H1 (cell line): Measurements from ENCODE around the gene TIMM23. TPM values are rescaled to one million over a fixed set of nuclear protein-coding genes. Genes with fewer than 3 reads are reported as not detected.

ENCODE experiments used
- CTCF ChIA-PET: fragments of 300-600 bp; sonication (Branson Sonifier 250); formaldehyde crosslinking; loops from one replicate; lab custom pipeline; 2021; ENCODE audit not compliant: partially characterized antibody; lab: Charles Lee
- POLR2A ChIA-PET: fragments of 300-600 bp; sonication (Branson Sonifier 250); formaldehyde crosslinking; loops from one replicate; lab custom pipeline; 2021; ENCODE audit warnings: inconsistent platforms; ENCODE audit not compliant: partially characterized antibody; lab: Charles Lee
- DNase-seq, 2 experiments: peaks; one replicate each; pipeline versions ENCODE4 v3.0.0 to v3.0.0-alpha.2; 2010 to 2022; ENCODE audit warnings: low spot score in 2 of 2, low read depth in 1 of 2, mixed read lengths in 1 of 2
- FAIRE-seq: peaks from 2 replicates; lab custom pipeline; 2011; peaks lifted over from hg19 to GRCh38; lab: Jason Lieb, UNC
- H2AFZ ChIP-seq: 2 replicates; pipeline ENCODE4 v1.8.1; 2012; ENCODE audit warnings: low read length, inconsistent platforms
- H2AK5ac ChIP-seq: 2 replicates; pipeline ENCODE4 v1.6.1; 2013; ENCODE audit warnings: low read depth, low read length
- H2BK120ac ChIP-seq: replicated peaks from 2 replicates; pipeline ENCODE3; 2013; ENCODE audit warnings: low read depth, low read length, inconsistent platforms
- H2BK12ac ChIP-seq: 2 replicates; pipeline ENCODE4 v1.6.1; 2013; ENCODE audit warnings: low read depth, low read length
- H2BK15ac ChIP-seq: 2 replicates; pipeline ENCODE4 v1.6.1; 2013; ENCODE audit warnings: low read length
- H2BK20ac ChIP-seq: 2 replicates; pipeline ENCODE4 v1.6.1; 2013; ENCODE audit warnings: low read length
- H2BK5ac ChIP-seq: 2 replicates; pipeline ENCODE4 v1.6.1; 2013; ENCODE audit warnings: low read depth, low read length
- H3K14ac ChIP-seq: 2 replicates; pipeline ENCODE4 v1.6.1; 2013; ENCODE audit warnings: inconsistent platforms; ENCODE audit not compliant: insufficient read length
- H3K18ac ChIP-seq: 2 replicates; pipeline ENCODE4 v1.6.1; 2013; ENCODE audit warnings: low read length; ENCODE audit errors: extremely low read depth
- H3K23ac ChIP-seq: 2 replicates; pipeline ENCODE4 v1.6.1; 2013; ENCODE audit warnings: inconsistent platforms; ENCODE audit not compliant: insufficient read length
- H3K23me2 ChIP-seq: 2 replicates; pipeline ENCODE4 v1.6.1; 2013; ENCODE audit warnings: low read depth, low read length
- H3K27ac ChIP-seq: 2 replicates; pipeline ENCODE4 v1.6.1; 2011; ENCODE audit warnings: low read depth, low read length, inconsistent platforms
- H3K27me3 ChIP-seq, 4 experiments: replicated peaks in 1 of 4; 1 replicate in 1 of 4; 2 replicates in 3 of 4; pipeline versions ENCODE4 v1.6.1 to v1.8.1; 2011 to 2013; ENCODE audit warnings: low read length in 3 of 4, mild to moderate bottlenecking in 3 of 4, inconsistent platforms in 2 of 4, mixed read lengths in 2 of 4, moderate library complexity in 1 of 4; ENCODE audit not compliant: control insufficient read depth in 3 of 4, insufficient read depth in 3 of 4; ENCODE audit errors: extremely low read depth in 1 of 4
- H3K36me3 ChIP-seq, 4 experiments: 2 replicates each; pipeline versions ENCODE4 v1.6.1 to v1.8.1; 2011 to 2013; ENCODE audit warnings: mild to moderate bottlenecking in 4 of 4, low read length in 3 of 4, moderate library complexity in 2 of 4, control low read depth in 1 of 4, inconsistent platforms in 1 of 4; ENCODE audit not compliant: insufficient read depth in 4 of 4, control insufficient read depth in 2 of 4
- H3K4ac ChIP-seq: replicated peaks from 2 replicates; pipeline ENCODE3; 2013; ENCODE audit warnings: low read length, low read depth, mixed read lengths, inconsistent platforms; ENCODE audit not compliant: insufficient read length
- H3K4me1 ChIP-seq, 4 experiments: replicated peaks in 1 of 4; 1 replicate in 1 of 4; 2 replicates in 3 of 4; pipeline versions ENCODE4 v1.6.1 to v1.8.1; 2011 to 2013; ENCODE audit warnings: low read length in 3 of 4, inconsistent platforms in 2 of 4, mixed read lengths in 1 of 4; ENCODE audit not compliant: insufficient read depth in 4 of 4, control insufficient read depth in 3 of 4
- H3K4me2 ChIP-seq, 2 experiments: 2 replicates each; pipeline versions ENCODE4 v1.6.1 to v1.8.1; 2011 to 2013; ENCODE audit warnings: low read depth in 2 of 2, low read length in 2 of 2, control low read depth in 1 of 2, inconsistent platforms in 1 of 2, mild to moderate bottlenecking in 1 of 2; ENCODE audit not compliant: insufficient read depth in 1 of 2
- H3K4me3 ChIP-seq, 4 experiments: fragments of 200-600, 300-600 bp in 1 of 4; sonication (generic), shearing (Covaris generic), sonication (Bioruptor Twin) in 1 of 4; 2 replicates each; pipeline versions ENCODE4 v1.5.1 to v1.8.1; 2011 to 2016; ENCODE audit warnings: low read length in 4 of 4, low read depth in 3 of 4, control low read depth in 2 of 4, inconsistent platforms in 2 of 4, mild to moderate bottlenecking in 2 of 4, mixed read lengths in 1 of 4, moderate library complexity in 1 of 4; ENCODE audit not compliant: insufficient read depth in 2 of 4; ENCODE audit errors: extremely low read depth in 1 of 4
- H3K56ac ChIP-seq: replicated peaks from 2 replicates; pipeline ENCODE3; 2013; ENCODE audit warnings: low read depth, mild to moderate bottlenecking, mixed read lengths, low read length, inconsistent platforms; ENCODE audit not compliant: insufficient read length
- H3K79me1 ChIP-seq: 2 replicates; pipeline ENCODE4 v1.6.1; 2013; ENCODE audit warnings: low read depth, low read length, control low read depth
- H3K79me2 ChIP-seq, 2 experiments: 2 replicates each; pipeline versions ENCODE4 v1.6.1 to v1.8.1; 2012 to 2013; ENCODE audit warnings: low read length in 2 of 2, mild to moderate bottlenecking in 2 of 2, inconsistent platforms in 1 of 2; ENCODE audit not compliant: insufficient read depth in 2 of 2, control insufficient read depth in 1 of 2
- H3K9ac ChIP-seq, 4 experiments: replicated peaks in 1 of 4; 1 replicate in 1 of 4; 2 replicates in 3 of 4; pipeline versions ENCODE4 v1.6.1 to v1.8.1; 2011 to 2013; ENCODE audit warnings: low read depth in 3 of 4, low read length in 3 of 4, control low read depth in 2 of 4, mild to moderate bottlenecking in 2 of 4, moderate library complexity in 2 of 4, inconsistent platforms in 1 of 4; ENCODE audit errors: extremely low read depth in 1 of 4
- H3K9me3 ChIP-seq, 2 experiments: 2 replicates each; pipeline versions ENCODE4 v1.6.1 to v1.8.1; 2012 to 2013; ENCODE audit warnings: mild to moderate bottlenecking in 2 of 2, moderate library complexity in 2 of 2, control low read depth in 1 of 2, inconsistent platforms in 1 of 2, low read depth in 1 of 2, low read length in 1 of 2, mixed read lengths in 1 of 2; ENCODE audit not compliant: insufficient read depth in 2 of 2
- H4K20me1 ChIP-seq, 2 experiments: replicated peaks in 1 of 2; 2 replicates each; pipeline versions ENCODE3 to v1.8.1; 2011 to 2013; ENCODE audit warnings: inconsistent platforms in 2 of 2, low read length in 2 of 2, mild to moderate bottlenecking in 1 of 2; ENCODE audit not compliant: insufficient read depth in 2 of 2, control insufficient read depth in 1 of 2
- H4K5ac ChIP-seq: 2 replicates; pipeline ENCODE4 v1.6.1; 2013; ENCODE audit warnings: low read length, low read depth, mixed read lengths, inconsistent platforms; ENCODE audit not compliant: insufficient read length
- H4K8ac ChIP-seq: 2 replicates; pipeline ENCODE4 v1.8.0; 2013; ENCODE audit warnings: mild to moderate bottlenecking, moderate library complexity, low read length, inconsistent platforms; ENCODE audit not compliant: insufficient read depth; ENCODE audit errors: extremely low read depth
- H4K91ac ChIP-seq: replicated peaks from 2 replicates; pipeline ENCODE3; 2013; ENCODE audit warnings: low read length, mixed read lengths, inconsistent platforms; ENCODE audit not compliant: insufficient read length
- ATF3 ChIP-seq: IDR thresholded peaks from 2 replicates; pipeline ENCODE4 v1.6.1; 2011; ENCODE audit warnings: low read depth, mild to moderate bottlenecking, low read length; ENCODE audit not compliant: insufficient read depth
- BACH1 ChIP-seq: IDR thresholded peaks from 2 replicates; pipeline ENCODE4 v1.6.1; 2012; ENCODE audit warnings: low read length, improper control_type of control experiment
- BRCA1 ChIP-seq: IDR thresholded peaks from 2 replicates; pipeline ENCODE4 v1.6.1; 2012; ENCODE audit warnings: low read depth, low read length, improper control_type of control experiment
- HDAC2 ChIP-seq, 2 experiments: fragments of 300-600 bp in 1 of 2; sonication (generic) in 1 of 2; IDR thresholded peaks; 2 replicates each; pipeline ENCODE4 v1.6.1; 2011 to 2012; ENCODE audit warnings: low read depth in 2 of 2, low read length in 2 of 2, mild to moderate bottlenecking in 2 of 2, moderate library complexity in 2 of 2, borderline replicate concordance in 1 of 2, inconsistent platforms in 1 of 2
- HDAC6 ChIP-seq: IDR thresholded peaks from one replicate; pipeline ENCODE4 v1.7.1; 2012; ENCODE audit warnings: low read depth, mild to moderate bottlenecking, inconsistent platforms, low read length, moderate library complexity
- KDM1A ChIP-seq: fragments of 200-600, 300-600 bp; sonication (generic); IDR thresholded peaks from 2 replicates; pipeline ENCODE4 v1.7.1; 2016; ENCODE audit warnings: mild to moderate bottlenecking, low read length, borderline replicate concordance
- KDM4A ChIP-seq: IDR thresholded peaks from one replicate; pipeline ENCODE4 v1.7.1; 2012; ENCODE audit warnings: low read depth, mild to moderate bottlenecking, moderate library complexity, low read length, inconsistent platforms; ENCODE audit not compliant: severe bottlenecking
- PHF8 ChIP-seq: fragments of 200-600 bp; sonication (generic); conservative IDR thresholded peaks from 2 replicates; pipeline ENCODE4 v1.7.1; 2012; ENCODE audit warnings: low read depth, mild to moderate bottlenecking, inconsistent platforms, low read length, moderate library complexity
- POLR2A ChIP-seq, 2 experiments: IDR thresholded peaks; 1 replicate in 1 of 2; 2 replicates in 1 of 2; pipeline ENCODE4 v1.6.1; 2011; ENCODE audit warnings: low read depth in 2 of 2, low read length in 2 of 2, mild to moderate bottlenecking in 2 of 2; ENCODE audit errors: control extremely low read depth in 1 of 2
- RAD21 ChIP-seq, 2 experiments: IDR thresholded peaks in 1 of 2; conservative IDR thresholded peaks in 1 of 2; 2 replicates each; pipeline ENCODE4 v1.6.1; 2011; ENCODE audit warnings: low read depth in 2 of 2, low read length in 2 of 2, improper control_type of control experiment in 1 of 2, inconsistent platforms in 1 of 2, mild to moderate bottlenecking in 1 of 2, moderate library complexity in 1 of 2
- RFX5 ChIP-seq: IDR thresholded peaks from 2 replicates; pipeline ENCODE4 v1.6.1; 2011; ENCODE audit warnings: low read depth, low read length, improper control_type of control experiment, borderline replicate concordance
- YY1 ChIP-seq: IDR thresholded peaks from 2 replicates; pipeline ENCODE4 v1.6.1; 2011; ENCODE audit warnings: low read depth, mild to moderate bottlenecking, low read length
- WGBS, 2 experiments: shearing (Covaris generic) in 1 of 2; methylation state at CpG; one replicate each; pipeline versions ENCODE4 v1.1.6 to v1.1.7; 2013 to 2015; ENCODE audit warnings: low lambda C conversion rate in 2 of 2, mixed read lengths in 2 of 2, inconsistent platforms in 1 of 2, low coverage in 1 of 2, missing lambda C conversion rate in 1 of 2; ENCODE audit not compliant: insufficient replicate concordance in 2 of 2, insufficient coverage in 1 of 2, insufficient read length in 1 of 2; ENCODE audit errors: extremely low coverage in 1 of 2, missing lambda C conversion rate in 1 of 2; 5-methylcytosine and 5-hydroxymethylcytosine counted together
- polyA plus RNA-seq, 7 experiments: library from polyadenylated mRNA; depleted of rRNA in 3 of 7; stranded (reverse) in 5 of 7; unstranded in 2 of 7; fragments of >200 nt in 5 of 7; fragments of 200-250 nt in 2 of 7; gene quantifications; 1 replicate in 5 of 7; 2 replicates in 1 of 7; 4 replicates in 1 of 7; pipeline versions ENCODE4 v1.2.1 to v1.2.3, GENCODE V29; 2011 to 2013; ENCODE audit warnings: missing spikeins in 2 of 7, mixed read lengths in 2 of 7
- total RNA-seq: library from RNA; stranded (reverse); fragmentation: NEBNext Ultra II Directional; extraction: Animal tissue kit (Norgen Biotek cat#: 25700); gene quantifications from 2 replicates; pipeline ENCODE4 v1.2.1, GENCODE V29; 2021

Gene TIMM23
- total and polyA plus RNA-seq, 2 of the 8 experiments (the other 6 are each of a cell fraction or from before 2014, with no cell fraction given) = 101 to 130 TPM

GRCh38 chr10:46048152-46048551 is 75.9 kb downstream of the TIMM23 start:
- H3K9ac ChIP-seq = no peak overlapping the region
- DNase-seq = no peak
- no peak overlapping the region for H2BK5ac ChIP-seq
- H2BK120ac ChIP-seq = no peak overlapping the region
- H4K8ac ChIP-seq = no peak overlapping the region; the same call in 1 of the 2 replicates
- H4K91ac ChIP-seq = no peak overlapping the region
- no peaks in the 10 kb centered on the region for H3K27me3 ChIP-seq
- H3K14ac ChIP-seq = no peak overlapping the region
- no peak overlapping the region for H3K18ac ChIP-seq
- H3K79me2 ChIP-seq = no peaks in the 10 kb centered on the region
- no peaks in the 10 kb centered on the region for H3K36me3 ChIP-seq
- FAIRE-seq = no peak
- H4K5ac ChIP-seq = no peak overlapping the region
- 0 out of 2 replicates have a peak overlapping the region, but pooled peaks have one; percentile 62 for H2AFZ ChIP-seq
- H2BK20ac ChIP-seq = no peak overlapping the region
- H2BK12ac ChIP-seq = no peak overlapping the region
- no peaks in the 10 kb centered on the region; the same call in 1 of the 2 replicates for H3K23me2 ChIP-seq
- H3K79me1 ChIP-seq = no peaks in the 10 kb centered on the region
- H3K4me2 ChIP-seq = no peak overlapping the region
- CTCF ChIA-PET = interaction anchor here (0.8 to 0.9 kb wide), 2 partner anchors 16 to 18 kb away, joined by 3 read pairs; no protein-coding TSS in a partner anchor
- H3K9me3 ChIP-seq = no peaks in the 10 kb centered on the region
- H3K4me1 ChIP-seq = peaks cover 0 to 6% (median 0%) of the 10 kb centered on the region in 4 experiments; a peak in 2 of 7 replicates
- no peak overlapping the region for H3K4ac ChIP-seq
- no peak overlapping the region for H3K56ac ChIP-seq
- no peak overlapping the region; the same call in 1 of the 2 replicates for H2BK15ac ChIP-seq
- H4K20me1 ChIP-seq = no peaks in the 10 kb centered on the region
- H3K27ac ChIP-seq = no peak overlapping the region
- no peak overlapping the region for H3K4me3 ChIP-seq
- POLR2A ChIA-PET = interaction anchor here (1.1 kb wide), 1 partner anchor 45 kb away, joined by 3 read pairs; no protein-coding TSS in a partner anchor
- no peak overlapping the region for H2AK5ac ChIP-seq
- 97% methylated on average over 2 of the region's 2 CpGs; no CpG with 5 or more reads in 1 of the 2 experiments for WGBS, 2 experiments
- no peak overlapping the region for H3K23ac ChIP-seq
- TF ChIP-seq BRCA1 (no peak), RFX5 (no peak), HDAC6 (no peak), HDAC2 (IDR thresholded peaks at IDR 0.05; ENCODE audit: borderline replicate concordance in 1 of 2, low read depth in 2 of 2, low read length in 2 of 2) (no peak), RAD21 (IDR thresholded peaks at IDR 0.05 in 1 of 2, conservative IDR thresholded peaks at IDR 0.05 in 1 of 2; ENCODE audit: low read depth in 2 of 2, low read length in 2 of 2) (no peak), KDM4A (no peak), KDM1A (no peak), POLR2A (IDR thresholded peaks at IDR 0.05; ENCODE audit: control extremely low read depth in 1 of 2, low read depth in 2 of 2, low read length in 2 of 2) (no peak), YY1 (no peak), PHF8 (no peak), BACH1 (no peak), ATF3 (no peak)
